ENCODE results near the gene CDK16.

Gene CDK16

DNA sequence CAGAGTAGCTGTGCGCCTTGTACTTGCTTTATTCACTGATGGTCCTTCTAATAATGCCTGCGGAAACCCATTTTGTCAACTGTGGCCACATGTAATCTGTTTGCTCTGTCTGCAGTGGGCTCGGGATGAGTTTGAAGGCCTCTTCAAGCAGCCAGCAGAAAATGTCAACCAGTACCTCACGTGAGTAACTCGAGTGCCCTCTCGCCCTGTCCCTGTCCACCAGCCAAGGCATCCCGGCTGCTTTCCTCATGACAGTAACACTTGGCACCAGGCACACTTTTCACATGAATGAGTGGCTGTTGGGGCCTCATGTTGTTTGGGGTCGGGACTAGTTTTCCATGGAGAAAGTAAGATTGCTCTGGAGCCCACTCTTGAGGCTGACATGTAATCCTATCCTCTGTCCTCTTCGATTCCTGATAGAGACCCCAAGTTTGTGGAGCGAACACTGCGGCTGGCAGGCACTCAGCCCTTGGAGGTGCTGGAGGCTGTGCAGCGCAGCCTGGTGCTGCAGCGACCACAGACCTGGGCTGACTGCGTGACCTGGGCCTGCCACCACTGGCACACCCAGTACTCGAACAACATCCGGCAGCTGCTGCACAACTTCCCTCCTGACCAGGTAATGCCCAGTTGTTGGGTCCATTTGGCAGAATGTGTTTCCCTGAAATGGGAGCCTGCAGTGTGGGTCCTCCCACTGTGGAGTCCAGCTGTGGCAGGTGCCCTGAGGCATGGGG, 8.8 kb upstream of the CDK16 start:
- Histone ChIP-seq H3K27me3 (replicated peaks; ENCODE audit: control insufficient read depth, insufficient read depth, low read length) (no peaks in the 10 kb centered on the region), H3K4me3 (replicated peaks; ENCODE audit: low read depth, low read length) (no peak overlapping the region), H3K36me3 (ENCODE audit: control insufficient read depth, insufficient read depth, low read length) (peaks cover 69% of the 10 kb centered on the region)
- TF ChIP-seq, protein P1, sequence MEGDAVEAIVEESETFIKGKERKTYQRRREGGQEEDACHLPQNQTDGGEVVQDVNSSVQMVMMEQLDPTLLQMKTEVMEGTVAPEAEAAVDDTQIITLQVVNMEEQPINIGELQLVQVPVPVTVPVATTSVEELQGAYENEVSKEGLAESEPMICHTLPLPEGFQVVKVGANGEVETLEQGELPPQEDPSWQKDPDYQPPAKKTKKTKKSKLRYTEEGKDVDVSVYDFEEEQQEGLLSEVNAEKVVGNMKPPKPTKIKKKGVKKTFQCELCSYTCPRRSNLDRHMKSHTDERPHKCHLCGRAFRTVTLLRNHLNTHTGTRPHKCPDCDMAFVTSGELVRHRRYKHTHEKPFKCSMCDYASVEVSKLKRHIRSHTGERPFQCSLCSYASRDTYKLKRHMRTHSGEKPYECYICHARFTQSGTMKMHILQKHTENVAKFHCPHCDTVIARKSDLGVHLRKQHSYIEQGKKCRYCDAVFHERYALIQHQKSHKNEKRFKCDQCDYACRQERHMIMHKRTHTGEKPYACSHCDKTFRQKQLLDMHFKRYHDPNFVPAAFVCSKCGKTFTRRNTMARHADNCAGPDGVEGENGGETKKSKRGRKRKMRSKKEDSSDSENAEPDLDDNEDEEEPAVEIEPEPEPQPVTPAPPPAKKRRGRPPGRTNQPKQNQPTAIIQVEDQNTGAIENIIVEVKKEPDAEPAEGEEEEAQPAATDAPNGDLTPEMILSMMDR (IDR thresholded peaks at IDR 0.05; ENCODE audit: insufficient read depth, low read length, poor library complexity, severe bottlenecking): no peak
- no peak for DNase-seq (ENCODE audit: extremely low read depth, insufficient read length)

GRCh38 chrX:47210661-47211425, 7.6 kb upstream of the CDK16 start:
- peaks cover 72% of the 10 kb centered on the region for H3K36me3 ChIP-seq (ENCODE audit: control insufficient read depth, insufficient read depth, low read length)
- TF ChIP-seq, protein P1 (IDR thresholded peaks at IDR 0.05; ENCODE audit: insufficient read depth, low read length, poor library complexity, severe bottlenecking): no peak
- H3K27me3 ChIP-seq (replicated peaks; ENCODE audit: control insufficient read depth, insufficient read depth, low read length): no peaks in the 10 kb centered on the region
- no peak for DNase-seq (ENCODE audit: extremely low read depth, insufficient read length)
- no peak overlapping the region for H3K4me3 ChIP-seq (replicated peaks; ENCODE audit: low read depth, low read length)

- no peaks in the 10 kb centered on the region for H3K27me3 ChIP-seq (replicated peaks; ENCODE audit: control insufficient read depth, insufficient read depth, low read length)
- peaks cover 64% of the 10 kb centered on the region for H3K36me3 ChIP-seq (ENCODE audit: control insufficient read depth, insufficient read depth, low read length)
- TF ChIP-seq, protein P1 (IDR thresholded peaks at IDR 0.05; ENCODE audit: insufficient read depth, low read length, poor library complexity, severe bottlenecking): no peak
- no peak overlapping the region for H3K4me3 ChIP-seq (replicated peaks; ENCODE audit: low read depth, low read length)
- no peak for DNase-seq (ENCODE audit: extremely low read depth, insufficient read length)
Measured at GRCh38 chrX:47212381-47213293, 5.8 kb upstream of the CDK16 start.

DNA sequence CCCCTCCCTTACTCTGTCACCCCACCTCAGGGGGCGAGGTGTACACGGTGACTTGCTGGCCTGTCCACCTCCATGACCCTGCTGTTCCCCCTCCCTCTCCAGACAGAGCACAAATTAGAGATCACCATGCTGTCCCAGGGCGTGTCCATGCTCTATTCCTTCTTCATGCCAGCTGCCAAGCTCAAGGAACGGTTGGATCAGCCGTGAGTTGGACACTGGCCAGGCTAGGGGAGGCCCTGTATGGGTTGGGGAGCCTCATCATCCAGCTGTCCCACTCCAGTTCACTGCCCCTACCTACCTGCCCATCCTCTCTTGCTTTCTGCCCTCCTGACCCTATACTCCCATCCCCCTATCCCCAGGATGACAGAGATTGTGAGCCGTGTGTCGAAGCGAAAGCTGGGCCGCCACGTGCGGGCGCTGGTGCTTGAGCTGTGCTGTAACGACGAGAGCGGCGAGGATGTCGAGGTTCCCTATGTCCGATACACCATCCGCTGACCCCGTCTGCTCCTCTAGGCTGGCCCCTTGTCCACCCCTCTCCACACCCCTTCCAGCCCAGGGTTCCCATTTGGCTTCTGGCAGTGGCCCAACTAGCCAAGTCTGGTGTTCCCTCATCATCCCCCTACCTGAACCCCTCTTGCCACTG, 3.9 kb upstream of the CDK16 start:
- Histone ChIP-seq H3K27me3 (replicated peaks; ENCODE audit: control insufficient read depth, insufficient read depth, low read length) (no peaks in the 10 kb centered on the region), H3K4me3 (replicated peaks; ENCODE audit: low read depth, low read length) (no peak overlapping the region), H3K36me3 (ENCODE audit: control insufficient read depth, insufficient read depth, low read length) (peaks cover 50% of the 10 kb centered on the region)
- no peak for DNase-seq (ENCODE audit: extremely low read depth, insufficient read length)
- TF ChIP-seq, protein P1 (IDR thresholded peaks at IDR 0.05; ENCODE audit: insufficient read depth, low read length, poor library complexity, severe bottlenecking): no peak

GRCh38 chrX:47215291-47215900, 3.1 kb upstream of the CDK16 start:
- no peaks in the 10 kb centered on the region for H3K27me3 ChIP-seq (replicated peaks; ENCODE audit: control insufficient read depth, insufficient read depth, low read length)
- no peak overlapping the region for H3K4me3 ChIP-seq (replicated peaks; ENCODE audit: low read depth, low read length)
- peaks cover 44% of the 10 kb centered on the region for H3K36me3 ChIP-seq (ENCODE audit: control insufficient read depth, insufficient read depth, low read length)
- DNase-seq (ENCODE audit: extremely low read depth, insufficient read length): no peak
- TF ChIP-seq, protein P1 (IDR thresholded peaks at IDR 0.05; ENCODE audit: insufficient read depth, low read length, poor library complexity, severe bottlenecking): no peak

All from GM06990 (cell line).